Heart right ventricle (tissue), 16 donors: Measurements from ENCODE around the gene ATP13A2. TPM values are rescaled to one million over a fixed set of nuclear protein-coding genes. Genes with fewer than 3 reads are reported as not detected.

Source experiments
- ATAC-seq, 8 donors: fragments of 200-7000 bp; cut with Tn5 transposase; one replicate each; pipeline ENCODE4 v1.9.1; 2020; ENCODE audit warnings: mild to moderate bottlenecking in 8 of 8, moderate library complexity in 8 of 8, moderate number of reproducible peaks in 1 of 8
- DNase-seq, 2 donors: peaks; one replicate each; pipeline ENCODE4 v3.0.0-alpha.2; 2020
- H3K27ac ChIP-seq, 10 donors: fragments of 200-600 bp; sonication (generic) in 2 of 10; one replicate each; pipeline versions ENCODE4 v1.5.0 to v1.8.0; 2020 to 2022; ENCODE audit warnings: mild to moderate bottlenecking in 3 of 10
- H3K27me3 ChIP-seq, 7 donors: fragments of 200-600 bp; one replicate each; pipeline ENCODE4 v1.8.0; 2021 to 2022; ENCODE audit warnings: mild to moderate bottlenecking in 2 of 7
- H3K36me3 ChIP-seq, 9 donors: fragments of 200-600 bp; sonication (generic) in 1 of 9; one replicate each; pipeline versions ENCODE4 v1.5.0 to v1.8.0; 2020 to 2022; ENCODE audit warnings: mild to moderate bottlenecking in 2 of 9
- H3K4me1 ChIP-seq, 9 donors: fragments of 200-600 bp; sonication (generic) in 1 of 9; one replicate each; pipeline versions ENCODE4 v1.5.0 to v1.8.0; 2020 to 2022; ENCODE audit warnings: mild to moderate bottlenecking in 4 of 9
- H3K4me3 ChIP-seq, 10 donors: fragments of 200-600 bp; sonication (generic) in 2 of 10; one replicate each; pipeline versions ENCODE4 v1.5.0 to v1.8.0; 2020 to 2022; ENCODE audit warnings: mild to moderate bottlenecking in 7 of 10, moderate library complexity in 2 of 10
- H3K9me3 ChIP-seq, 11 donors: fragments of 200-600 bp in 10 of 11; sonication (generic) in 2 of 11; one replicate each; pipeline versions ENCODE4 v1.5.0 to v1.8.0; 2013 to 2022; ENCODE audit warnings: mild to moderate bottlenecking in 2 of 11, control low read depth in 1 of 11, moderate library complexity in 1 of 11
- CTCF ChIP-seq, 9 donors: fragments of 200-600 bp; sonication (generic) in 2 of 9; IDR thresholded peaks; one replicate each; pipeline versions ENCODE4 v1.5.0 to v1.8.0; 2021 to 2022; ENCODE audit warnings: antibody characterized with exemption in 9 of 9, mild to moderate bottlenecking in 5 of 9, moderate library complexity in 1 of 9
- WGBS, 2 donors: extraction: QIAGEN DNeasy Blood & Tissue Kit; methylation state at CpG; one replicate each; pipeline ENCODE4 v1.1.7; 2013; ENCODE audit warnings: inconsistent platforms in 1 of 2; 5-methylcytosine and 5-hydroxymethylcytosine counted together
- intact Hi-C, 10 donors: fragments of 100-400 bp; cut with DNase I; formaldehyde crosslinking; loops; one replicate each; pipeline versions ENCODE4 v1.11.1 to v1.14.2; 2022
- polyA plus RNA-seq, 2 donors: library from polyadenylated mRNA; stranded (reverse); fragments of 200-250 nt; gene quantifications; one replicate each; pipeline ENCODE4 v1.2.3, GENCODE V29; 2013
- total RNA-seq, 10 donors: library from RNA; stranded (reverse); fragmentation: NEBNext Ultra II Directional in 3 of 10; extraction: Animal tissue kit (Norgen Biotek cat#: 25700) in 3 of 10; gene quantifications; one replicate each; pipeline versions ENCODE4 v1.2.1 to v1.2.4, GENCODE V29; 2021 to 2023
- donor health status: Arrhythmogenic right ventricular cardiomyopathy.
- donor health status: ischemic (EF 13 %, LVEDD 7.1; RV severe dilation, severe dysfunction).
- donor health status: healthy with polysubstance abuse.
- donor health status: DM: no; HTN: yes; CAD: no.
- donor health status: DM: no; HTN: no; CAD: no.
- donor health status: ischemic (EF 25% LVEDD 6.9; RV normal size, moderate dysfunction).
- donor health status: ischemic (EF 25% LVEDD 5.7; RV mildly dilated, moderate dysfunction).
- donor health status: healthy.
- donor health status: DM: yes; HTN: yes; CAD: no.
- donor health status: Ischemic cardiomyopathy.
- donor health status: ischemic (EF 35%, LVEDD 5.7; RV mildly dilated, moderate dysfunction).
- donor health status: nonischemic (EF 11% LVEDD 7.7; RV severe dilation, severe dysfunction).
- donor health status: DM: yes; HTN: yes; CAD: no.
- donor health status: PGD.
- donor health status: ischemic (EF 29% LVEDD 5.4; RV normal size, mild dysfunction).
- donor health status: nonischemic (EF 23%, LVEDD 6.1; RV moderate dilation, normal function).

ATP13A2 gene
- total and polyA plus RNA-seq, 12 donors: 7.2 to 20.0 (median 11.0) TPM

DNA sequence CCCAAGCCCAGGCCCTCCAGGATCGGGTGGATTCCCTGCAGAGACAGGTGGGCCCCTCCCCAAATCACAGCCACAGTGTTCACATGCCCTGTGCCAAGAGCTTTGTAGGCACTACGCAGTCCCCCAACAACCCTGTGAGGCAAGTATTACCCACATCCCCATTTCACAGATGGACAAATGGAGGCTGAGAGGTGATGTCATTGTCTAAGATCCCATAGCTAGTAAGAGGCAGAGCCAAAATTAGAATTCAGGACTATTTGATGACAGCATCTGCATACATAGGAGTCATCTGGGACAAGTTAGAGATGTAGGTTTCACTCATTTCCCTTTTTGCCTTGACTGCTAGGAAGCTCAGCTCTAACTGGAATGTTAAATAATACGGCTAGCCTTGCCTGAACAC is 43.4 kb downstream of the ATP13A2 start:
- Histone ChIP-seq H3K36me3 (peaks cover 0 to 47% (median 12%) of the 10 kb centered on the region in 9 donors), H3K9me3 (no peaks in the 10 kb centered on the region), H3K4me1 (peaks cover 0 to 22% (median 12%) of the 10 kb centered on the region in 9 donors), H3K4me3 (no peak overlapping the region), H3K27ac (no peak overlapping the region), H3K27me3 (no peaks in the 10 kb centered on the region)
- no peak for TF ChIP-seq CTCF (IDR thresholded peaks at IDR 0.05)
- no peak for DNase-seq
- intact Hi-C loops: loop anchor here in 1 of 10 donors (5.0 kb wide), 1 partner anchor 79 kb away; no protein-coding TSS in a partner anchor
- 98 to 99% methylated on average over 3 of the region's 3 CpGs for WGBS, 2 donors
- ATAC-seq: no peak

- Histone ChIP-seq H3K27ac (peak overlapping the region in 2 of 10 donors; percentile 35 to 41), H3K36me3 (peaks cover 0 to 47% (median 12%) of the 10 kb centered on the region in 9 donors), H3K4me1 (peaks cover 0 to 23% (median 12%) of the 10 kb centered on the region in 9 donors), H3K9me3 (no peaks in the 10 kb centered on the region), H3K27me3 (no peaks in the 10 kb centered on the region), H3K4me3 (no peak overlapping the region)
- TF ChIP-seq CTCF (IDR thresholded peaks at IDR 0.05): no peak
- 97 to 98% methylated on average over 21 of the region's 21 CpGs for WGBS, 2 donors
- intact Hi-C loops: loop anchor here in 1 of 10 donors (5.0 kb wide), 1 partner anchor 79 kb away; no protein-coding TSS in a partner anchor
- no peak for DNase-seq
- no peak for ATAC-seq
Observed at GRCh38 chr1:16967962-16968361, 43.8 kb downstream of the ATP13A2 start.

DNA sequence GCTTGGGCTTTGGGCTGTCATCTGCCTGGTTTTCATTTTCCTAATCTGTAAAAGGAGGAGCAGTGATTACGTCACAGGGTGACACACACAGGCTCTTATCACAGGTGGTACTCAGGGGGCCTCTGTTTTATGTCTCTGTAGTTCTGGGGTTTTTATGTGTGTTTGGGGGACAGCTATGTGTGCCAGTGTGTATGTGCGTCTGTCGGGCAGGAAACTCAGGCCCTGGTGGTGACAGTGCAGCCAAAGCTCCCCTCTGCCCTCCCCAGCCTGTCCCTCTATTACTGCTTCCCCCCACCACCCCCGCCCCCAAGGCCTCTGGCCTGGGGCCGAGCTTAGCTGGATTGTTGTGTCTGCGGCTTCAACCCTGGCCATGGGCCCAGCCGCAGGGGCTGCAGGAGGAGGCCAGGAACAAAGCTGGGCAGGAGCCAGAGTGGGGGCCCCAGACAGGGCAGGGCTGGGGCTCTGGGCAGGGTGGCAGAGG is 44.6 kb downstream of the ATP13A2 start:
- WGBS, 2 donors: 9 to 18% methylated on average over 7 of the region's 7 CpGs
- Histone ChIP-seq H3K9me3 (no peaks in the 10 kb centered on the region), H3K4me1 (peaks cover 0 to 23% (median 12%) of the 10 kb centered on the region in 9 donors), H3K36me3 (peaks cover 0 to 47% (median 12%) of the 10 kb centered on the region in 9 donors), H3K27ac (peak overlapping the region in 3 of 10 donors; percentile 31 to 41 (median 35)), H3K27me3 (no peaks in the 10 kb centered on the region), H3K4me3 (no peak overlapping the region)
- DNase-seq (peak; percentile 60 to 67), ATAC-seq (peak; percentile 34 to 87 (median 72))
- TF ChIP-seq CTCF (IDR thresholded peaks at IDR 0.05): no peak
- intact Hi-C loops: loop anchor here in 1 of 10 donors (5.0 kb wide), 1 partner anchor 80 kb away; no protein-coding TSS in a partner anchor

- H3K4me3 ChIP-seq: no peak overlapping the region
- H3K27ac ChIP-seq: no peak overlapping the region
- no peaks in the 10 kb centered on the region for H3K27me3 ChIP-seq
- H3K9me3 ChIP-seq: no peaks in the 10 kb centered on the region
- H3K36me3 ChIP-seq: peaks cover 0 to 47% (median 12%) of the 10 kb centered on the region in 9 donors
- DNase-seq (no peak), ATAC-seq (peak in 1 of 8 donors; percentile 18)
- peaks cover 0 to 29% (median 15%) of the 10 kb centered on the region in 9 donors for H3K4me1 ChIP-seq
- no peak for TF ChIP-seq CTCF (IDR thresholded peaks at IDR 0.05)
- intact Hi-C loops: loop anchor here in 1 of 10 donors (5.0 kb wide), 1 partner anchor 81 kb away; no protein-coding TSS in a partner anchor
- WGBS, 2 donors: 97% methylated on average over 22 of the region's 22 CpGs
Observed at GRCh38 chr1:16966282-16966681, 45.4 kb downstream of the ATP13A2 start.
